Immature natural killer cell (primary cell): Measurements from ENCODE around the gene ZNF474. TPM values are rescaled to one million over a fixed set of nuclear protein-coding genes. Genes with fewer than 3 reads are reported as not detected.

ENCODE experiments used
- DNase-seq, 3 donors: peaks; one replicate each; pipeline ENCODE4 v3.0.0; 2022; ENCODE audit warnings: mixed read lengths in 1 of 3
- H3K27ac Mint-ChIP-seq, 6 donors: one replicate each; pipeline ENCODE4 v1.8.0; 2020; ENCODE audit warnings: mixed read lengths in 6 of 6, mild to moderate bottlenecking in 5 of 6, inconsistent platforms in 4 of 6, moderate library complexity in 3 of 6
- H3K27me3 Mint-ChIP-seq, 3 donors: one replicate each; pipeline ENCODE4 v1.8.0; 2020 to 2021; ENCODE audit warnings: low read depth in 3 of 3, mild to moderate bottlenecking in 3 of 3, mixed read lengths in 3 of 3, moderate library complexity in 3 of 3, inconsistent platforms in 1 of 3
- H3K36me3 Mint-ChIP-seq, 3 donors: one replicate each; pipeline ENCODE4 v1.8.0; 2020; ENCODE audit warnings: mixed read lengths in 3 of 3, inconsistent platforms in 2 of 3, mild to moderate bottlenecking in 2 of 3
- H3K4me1 Mint-ChIP-seq, 2 donors: one replicate each; pipeline ENCODE4 v1.8.0; 2020; ENCODE audit warnings: inconsistent platforms in 2 of 2, mild to moderate bottlenecking in 2 of 2, mixed read lengths in 2 of 2, moderate library complexity in 1 of 2
- H3K4me3 Mint-ChIP-seq, 5 donors: one replicate each; pipeline ENCODE4 v1.8.0; 2020; ENCODE audit warnings: mild to moderate bottlenecking in 5 of 5, mixed read lengths in 5 of 5, inconsistent platforms in 3 of 5, moderate library complexity in 3 of 5
- H3K9me3 Mint-ChIP-seq, 6 donors: one replicate each; pipeline ENCODE4 v1.8.0; 2020; ENCODE audit warnings: mild to moderate bottlenecking in 6 of 6, mixed read lengths in 6 of 6, inconsistent platforms in 4 of 6, moderate library complexity in 3 of 6
- polyA plus RNA-seq, 3 donors: library from polyadenylated mRNA; unstranded; fragments of 300-500 nt; fragmentation: Illumina TruSeq; gene quantifications; one replicate each; pipeline ENCODE4 v1.2.3, GENCODE V29; 2021

ZNF474 gene
- polyA plus RNA-seq, 3 donors from 2014 or later = not detected

DNA sequence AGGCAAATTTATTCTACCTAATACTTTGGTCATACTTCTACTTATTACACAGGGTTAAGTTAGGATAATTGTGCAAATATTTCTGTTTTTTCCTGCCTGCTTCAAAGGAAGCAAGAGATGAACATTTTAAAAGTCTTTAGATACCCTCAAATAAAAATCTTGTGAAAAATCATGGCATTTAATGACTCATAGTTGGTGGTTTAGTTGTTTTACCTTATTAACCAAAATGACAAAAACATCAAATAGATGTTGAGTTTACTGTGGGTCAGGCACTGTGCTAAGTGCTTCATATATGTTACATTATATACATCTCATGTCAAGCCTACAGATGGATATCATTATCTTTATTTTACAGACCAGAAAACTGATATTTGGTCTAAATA lies 54.4 kb downstream of the ZNF474 start:
- Mint-ChIP-seq H3K27ac (no peak overlapping the region), H3K4me3 (no peak overlapping the region), H3K36me3 (no peaks in the 10 kb centered on the region), H3K27me3 (peaks cover 0 to 2% (median 0%) of the 10 kb centered on the region in 3 donors), H3K9me3 (peaks cover 0 to 16% (median 0%) of the 10 kb centered on the region in 6 donors), H3K4me1 (no peaks in the 10 kb centered on the region)
- DNase-seq = no peak

DNA sequence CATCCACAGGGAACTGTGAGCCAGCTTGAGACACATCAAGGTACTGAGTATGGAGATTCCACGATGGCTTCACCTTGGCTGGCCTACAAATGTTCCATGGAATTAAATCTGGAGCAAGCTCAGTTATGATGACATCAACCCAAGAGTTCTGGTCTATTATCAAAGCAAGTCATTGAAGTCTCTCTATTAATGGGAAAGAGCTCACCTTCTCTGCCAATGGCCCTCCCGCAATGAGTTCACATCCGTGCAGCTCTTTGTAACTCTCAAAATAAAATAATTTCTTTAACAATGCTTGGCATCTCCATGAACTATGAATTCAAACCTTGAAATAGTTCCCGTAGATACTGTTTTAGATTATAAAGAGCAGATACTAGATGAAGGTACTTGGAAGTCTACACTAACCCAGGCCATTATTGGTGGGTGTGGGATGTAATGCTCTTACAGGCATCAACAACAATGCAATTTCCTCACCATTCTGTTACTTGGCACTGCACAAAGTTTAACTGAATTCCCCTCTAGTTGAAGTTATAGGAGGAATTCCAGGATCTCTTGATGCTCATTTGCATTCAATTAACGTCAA lies 55.4 kb downstream of the ZNF474 start:
- H3K27me3 Mint-ChIP-seq = peaks cover 0 to 2% (median 0%) of the 10 kb centered on the region in 3 donors
- DNase-seq = no peak
- no peak overlapping the region for H3K27ac Mint-ChIP-seq
- no peaks in the 10 kb centered on the region for H3K36me3 Mint-ChIP-seq
- no peaks in the 10 kb centered on the region for H3K4me1 Mint-ChIP-seq
- no peak overlapping the region for H3K4me3 Mint-ChIP-seq
- peaks cover 0 to 11% (median 2%) of the 10 kb centered on the region in 6 donors for H3K9me3 Mint-ChIP-seq

DNA sequence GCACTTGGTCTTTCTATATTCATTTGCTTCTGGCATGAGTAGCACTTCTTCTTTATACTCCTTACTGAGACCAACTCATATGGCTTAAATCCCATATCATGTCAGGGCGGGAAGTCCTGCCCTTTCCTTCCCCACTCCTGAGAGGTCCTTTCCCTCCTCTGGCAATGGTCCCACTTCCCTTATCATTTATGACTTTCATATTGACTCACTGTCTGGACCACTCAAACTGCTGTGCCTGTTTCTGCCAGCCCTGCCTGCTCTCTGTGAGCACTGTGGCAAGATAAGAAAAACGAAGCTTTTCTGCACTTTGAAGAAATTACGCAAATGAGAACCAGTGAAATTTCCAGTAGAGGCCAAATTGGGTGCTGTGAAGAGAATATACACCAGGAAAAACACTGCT lies 58.1 kb downstream of the ZNF474 start:
- Mint-ChIP-seq H3K4me1 (no peaks in the 10 kb centered on the region), H3K4me3 (no peak overlapping the region), H3K9me3 (peaks cover 0 to 6% (median 2%) of the 10 kb centered on the region in 6 donors), H3K27ac (no peak overlapping the region), H3K27me3 (peaks cover 0 to 2% (median 0%) of the 10 kb centered on the region in 3 donors), H3K36me3 (no peaks in the 10 kb centered on the region)
- DNase-seq = no peak

DNA sequence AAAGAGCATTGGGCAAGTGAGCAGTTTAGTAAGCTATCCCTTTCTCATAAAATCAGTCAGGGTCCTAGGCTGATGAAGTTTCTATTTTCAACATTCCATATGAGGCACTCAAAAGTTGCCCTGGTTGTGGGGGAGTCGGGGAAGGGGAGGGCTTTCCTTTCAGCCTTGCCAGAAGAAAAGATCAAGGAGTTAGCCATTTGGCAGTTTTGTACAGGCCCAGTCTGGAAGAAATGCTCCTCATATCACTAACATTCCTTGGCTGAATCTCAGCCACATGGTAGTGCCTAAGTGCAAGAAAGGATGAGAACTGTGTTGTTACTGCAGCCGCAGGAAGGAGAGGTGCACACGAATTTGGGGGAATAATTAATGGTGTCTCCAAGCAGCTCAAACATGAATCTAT lies 60.8 kb downstream of the ZNF474 start:
- Mint-ChIP-seq H3K4me1 (no peaks in the 10 kb centered on the region), H3K36me3 (no peaks in the 10 kb centered on the region), H3K4me3 (no peak overlapping the region), H3K27ac (no peak overlapping the region), H3K9me3 (peaks cover 0 to 6% (median 2%) of the 10 kb centered on the region in 6 donors), H3K27me3 (peaks cover 0 to 2% (median 0%) of the 10 kb centered on the region in 3 donors)
- no peak for DNase-seq

DNA sequence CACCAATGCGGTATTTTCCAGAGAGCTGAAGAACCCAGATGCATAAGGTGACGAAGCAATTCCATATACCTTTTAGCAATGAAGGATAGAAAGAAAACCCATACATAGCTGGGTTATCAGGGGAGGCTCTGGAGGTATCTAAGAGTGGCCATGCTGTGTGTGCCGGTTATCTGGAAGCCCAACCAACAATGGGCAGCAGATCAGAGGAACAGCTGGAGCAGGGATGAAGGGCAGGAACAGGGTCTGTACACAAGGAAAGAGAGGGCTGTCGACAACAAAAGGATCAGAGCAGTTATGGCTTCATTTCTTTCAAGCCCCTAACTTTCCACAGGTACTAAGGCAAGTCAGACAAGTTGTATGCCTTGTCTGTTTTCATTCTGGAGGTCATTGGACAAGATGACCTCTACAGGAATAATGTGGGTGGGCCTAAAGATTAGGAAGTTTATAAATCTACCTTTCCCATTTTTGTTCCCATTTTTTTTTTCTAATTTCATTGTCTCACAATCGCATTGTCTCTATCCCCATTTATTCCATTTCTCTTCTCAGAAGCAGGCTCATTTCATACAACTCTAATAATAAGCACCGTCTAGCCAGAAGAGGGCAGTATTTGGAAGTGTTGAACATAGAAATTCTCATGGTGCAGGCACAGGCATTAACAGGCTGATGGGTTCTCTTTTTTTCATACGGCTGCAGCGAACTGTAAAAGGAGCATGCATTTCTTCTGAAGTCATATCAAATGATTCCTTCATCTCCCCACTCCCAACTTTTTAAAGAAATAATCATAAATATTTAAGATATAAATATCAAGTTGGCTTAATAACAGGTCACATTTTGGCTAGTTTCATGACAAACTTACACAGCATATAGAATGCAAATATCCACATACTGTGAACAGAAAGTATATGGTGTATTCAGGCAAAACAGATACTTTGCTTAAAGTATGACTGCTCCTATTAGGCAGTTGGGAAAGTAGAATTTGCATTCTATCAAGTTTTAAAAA lies 63.5 kb downstream of the ZNF474 start:
- Mint-ChIP-seq H3K9me3 (peaks cover 0 to 4% (median 2%) of the 10 kb centered on the region in 6 donors), H3K4me3 (no peak overlapping the region), H3K27me3 (peaks cover 0 to 4% (median 0%) of the 10 kb centered on the region in 3 donors), H3K36me3 (no peaks in the 10 kb centered on the region), H3K4me1 (no peaks in the 10 kb centered on the region), H3K27ac (no peak overlapping the region)
- DNase-seq = no peak

DNA sequence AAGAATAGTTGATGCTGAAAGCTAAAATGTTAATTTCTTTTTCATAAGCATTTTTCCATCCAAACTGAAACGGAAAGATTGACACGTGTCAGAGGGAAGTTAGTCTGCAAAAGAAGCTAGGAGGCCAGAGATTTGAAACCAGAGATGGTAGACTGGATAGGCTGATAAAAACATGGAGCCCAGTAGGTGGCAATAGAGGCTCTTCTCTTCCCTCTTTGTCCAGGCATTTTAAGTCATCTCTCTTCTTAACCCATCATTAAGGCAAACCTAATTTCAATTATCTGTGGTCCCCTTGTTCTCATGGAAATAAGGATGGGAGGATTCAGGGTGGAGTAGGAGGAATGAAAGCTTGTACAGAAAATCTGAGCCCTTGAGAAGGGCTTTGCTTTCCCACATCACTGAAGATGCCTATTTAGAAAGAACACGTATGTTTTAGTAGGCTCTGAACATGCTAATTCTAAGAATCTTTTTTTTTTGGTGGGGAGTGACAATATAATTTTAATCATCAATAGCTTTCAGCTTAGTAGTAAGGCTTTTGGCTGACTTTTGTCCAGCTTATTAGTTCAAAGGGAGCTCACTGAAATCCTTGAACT lies 66.6 kb downstream of the ZNF474 start:
- peaks cover 0 to 2% (median 0%) of the 10 kb centered on the region in 3 donors for H3K27me3 Mint-ChIP-seq
- H3K9me3 Mint-ChIP-seq = peaks cover 0 to 4% (median 0%) of the 10 kb centered on the region in 6 donors
- DNase-seq = no peak
- H3K4me1 Mint-ChIP-seq = no peaks in the 10 kb centered on the region
- H3K27ac Mint-ChIP-seq = no peak overlapping the region
- H3K4me3 Mint-ChIP-seq = no peak overlapping the region
- H3K36me3 Mint-ChIP-seq = no peaks in the 10 kb centered on the region

DNA sequence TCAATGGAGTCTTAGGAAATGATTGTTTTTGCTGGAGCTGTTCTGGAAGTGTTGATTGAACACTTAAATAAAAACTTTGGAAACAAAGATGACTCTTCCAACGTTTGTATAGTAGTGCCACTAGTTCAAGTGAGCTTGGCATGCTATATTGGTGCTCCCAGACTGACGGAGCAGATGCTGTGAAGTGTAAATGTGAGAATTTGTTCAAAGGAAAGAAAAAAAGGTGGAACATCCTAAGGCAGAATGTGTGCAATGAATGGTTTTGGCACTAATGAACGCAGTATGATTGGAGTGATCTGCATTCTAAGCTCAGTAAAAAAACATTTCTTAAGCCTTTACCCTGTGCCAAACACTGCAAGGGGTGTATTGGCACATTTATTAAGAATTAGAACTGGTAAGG lies 69.8 kb downstream of the ZNF474 start:
- Mint-ChIP-seq H3K4me3 (no peak overlapping the region), H3K27me3 (peaks cover 0 to 2% (median 2%) of the 10 kb centered on the region in 3 donors), H3K9me3 (peaks cover 0 to 2% (median 0%) of the 10 kb centered on the region in 6 donors), H3K4me1 (no peaks in the 10 kb centered on the region), H3K27ac (no peak overlapping the region), H3K36me3 (no peaks in the 10 kb centered on the region)
- no peak for DNase-seq

DNA sequence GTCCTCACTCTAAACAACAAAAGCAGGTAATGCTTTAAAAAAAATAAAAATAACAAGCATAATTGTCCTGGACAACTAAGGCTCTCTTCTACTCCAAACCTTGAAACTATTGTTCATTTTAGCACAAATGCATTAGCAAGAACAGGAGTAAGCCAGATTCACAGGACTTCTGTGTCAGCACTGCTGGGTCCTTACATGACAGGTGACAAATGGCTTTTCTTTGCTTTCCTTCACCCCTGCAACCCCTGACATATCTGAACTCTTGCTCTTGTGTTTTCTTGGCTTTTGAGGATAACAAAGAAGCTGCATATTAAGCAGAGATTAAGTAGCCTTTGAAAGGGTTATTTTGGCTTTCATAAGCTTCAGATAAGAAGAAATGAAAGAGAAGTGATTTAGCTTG lies 71.1 kb downstream of the ZNF474 start:
- H3K27me3 Mint-ChIP-seq = peaks cover 0 to 2% (median 2%) of the 10 kb centered on the region in 3 donors
- no peaks in the 10 kb centered on the region for H3K4me1 Mint-ChIP-seq
- no peak overlapping the region for H3K27ac Mint-ChIP-seq
- no peaks in the 10 kb centered on the region for H3K36me3 Mint-ChIP-seq
- DNase-seq = no peak
- H3K4me3 Mint-ChIP-seq = no peak overlapping the region
- H3K9me3 Mint-ChIP-seq = peaks cover 0 to 2% (median 0%) of the 10 kb centered on the region in 6 donors

DNA sequence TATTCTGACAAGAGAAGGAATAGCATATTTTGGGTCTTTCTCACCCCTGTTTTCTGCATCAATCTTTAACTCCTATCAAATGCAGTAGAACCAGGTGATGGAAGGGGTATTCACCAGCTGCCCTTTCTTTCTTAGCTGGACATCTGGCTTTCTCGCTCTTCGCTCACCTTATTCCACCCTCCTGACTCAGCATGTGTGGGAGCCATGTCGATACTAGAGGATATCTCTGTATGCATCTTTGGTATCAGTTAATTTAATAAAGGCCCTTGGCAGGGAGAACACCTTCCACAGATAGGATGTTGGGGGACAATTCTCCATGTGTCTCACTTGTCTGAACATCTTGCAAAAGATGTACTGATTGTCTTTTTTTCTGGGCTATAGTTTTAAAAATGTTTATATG lies 71.5 kb downstream of the ZNF474 start:
- peaks cover 0 to 5% (median 0%) of the 10 kb centered on the region in 6 donors for H3K9me3 Mint-ChIP-seq
- DNase-seq = no peak
- H3K4me1 Mint-ChIP-seq = no peaks in the 10 kb centered on the region
- H3K36me3 Mint-ChIP-seq = no peaks in the 10 kb centered on the region
- H3K27ac Mint-ChIP-seq = no peak overlapping the region
- peaks cover 0 to 2% (median 2%) of the 10 kb centered on the region in 3 donors for H3K27me3 Mint-ChIP-seq
- H3K4me3 Mint-ChIP-seq = no peak overlapping the region

DNA sequence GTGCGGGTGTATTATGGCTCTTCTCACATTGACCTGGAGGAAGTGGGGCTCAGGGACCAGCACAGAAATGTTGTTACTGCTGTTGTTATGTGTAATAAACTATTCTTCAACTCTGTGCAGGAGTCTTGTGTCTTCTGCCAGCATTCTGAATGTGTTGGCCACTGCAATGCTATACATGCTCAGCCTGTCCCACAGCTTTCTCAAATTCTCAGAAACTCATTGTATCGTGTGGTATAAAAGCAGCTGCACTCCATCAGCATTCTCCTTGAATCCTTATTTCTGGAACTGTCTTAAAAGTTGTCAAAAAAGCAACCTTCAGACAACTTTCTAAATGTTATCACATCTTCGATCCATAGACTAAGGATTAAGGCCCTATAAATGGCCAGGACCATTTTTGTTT lies 72.0 kb downstream of the ZNF474 start:
- Mint-ChIP-seq H3K9me3 (peaks cover 0 to 9% (median under 1%) of the 10 kb centered on the region in 6 donors), H3K36me3 (no peaks in the 10 kb centered on the region), H3K4me1 (no peaks in the 10 kb centered on the region), H3K27me3 (peaks cover 0 to 2% (median 2%) of the 10 kb centered on the region in 3 donors), H3K4me3 (no peak overlapping the region), H3K27ac (no peak overlapping the region)
- no peak for DNase-seq

DNA sequence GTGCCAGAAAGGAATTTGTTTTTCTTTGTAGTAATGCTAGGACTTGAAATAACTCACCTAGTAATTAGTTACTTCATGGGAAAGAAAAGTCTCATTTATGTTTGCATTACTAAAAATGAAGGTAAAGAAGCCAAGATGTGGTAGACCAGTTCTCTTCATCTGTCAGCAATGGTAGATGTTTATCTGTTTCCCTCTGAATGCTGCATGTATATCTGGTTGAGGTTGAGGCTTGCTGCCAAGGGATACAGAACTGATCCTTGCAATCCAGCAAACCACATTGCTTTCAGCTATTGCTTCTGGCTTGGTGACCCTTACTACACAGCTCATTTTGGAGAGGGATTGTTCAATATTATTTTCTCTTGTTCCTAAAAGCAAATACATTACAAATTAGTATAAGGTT lies 73.6 kb downstream of the ZNF474 start:
- DNase-seq = no peak
- peaks cover 0 to 5% (median 0%) of the 10 kb centered on the region in 3 donors for H3K27me3 Mint-ChIP-seq
- H3K36me3 Mint-ChIP-seq = no peaks in the 10 kb centered on the region
- H3K9me3 Mint-ChIP-seq = peaks cover 3 to 9% (median 6%) of the 10 kb centered on the region in 6 donors
- H3K4me1 Mint-ChIP-seq = no peaks in the 10 kb centered on the region
- H3K27ac Mint-ChIP-seq = no peak overlapping the region
- no peak overlapping the region for H3K4me3 Mint-ChIP-seq
